ENCODE measurements around the gene IFT88.
"Not testable (repeated sequence)": the region's sequence is repeated elsewhere in the genome, so short reads cannot be mapped to it uniquely, and the experiment has no call there.

Gene IFT88

GRCh38 chr13:20667857-20668437, 101.0 kb downstream of the IFT88 start:
- H3K27me3 ChIP-seq (ENCODE audit: insufficient read depth, low read length), result no peaks in the 10 kb centered on the region
- no peak overlapping the region for H3K27ac ChIP-seq (ENCODE audit: low read depth, low read length)
- H3K4me3 ChIP-seq (ENCODE audit: low read depth, low read length), result no peak overlapping the region
- no peaks in the 10 kb centered on the region for H3K79me2 ChIP-seq (ENCODE audit: control insufficient read depth, insufficient read depth, low read length, unreplicated experiment)
- no peak overlapping the region for H2AFZ ChIP-seq (ENCODE audit: low read length, unreplicated experiment)
- H3K4me1 ChIP-seq (ENCODE audit: control insufficient read depth, insufficient read depth, low read length, unreplicated experiment), result no peaks in the 10 kb centered on the region
- no peaks in the 10 kb centered on the region for H3K36me3 ChIP-seq (ENCODE audit: insufficient read depth, low read length)

- Histone ChIP-seq H3K36me3 (ENCODE audit: insufficient read depth, low read length) (no peaks in the 10 kb centered on the region), H3K27ac (ENCODE audit: low read depth, low read length) (no peak overlapping the region), H3K4me1 (ENCODE audit: control insufficient read depth, insufficient read depth, low read length, unreplicated experiment) (no peaks in the 10 kb centered on the region), H2AFZ (ENCODE audit: low read length, unreplicated experiment) (no peak overlapping the region), H3K4me3 (ENCODE audit: low read depth, low read length) (no peak overlapping the region), H3K79me2 (ENCODE audit: control insufficient read depth, insufficient read depth, low read length, unreplicated experiment) (no peaks in the 10 kb centered on the region), H3K27me3 (ENCODE audit: insufficient read depth, low read length) (no peaks in the 10 kb centered on the region)
Observed at GRCh38 chr13:20669162-20669561, 102.2 kb downstream of the IFT88 start.

- H3K79me2 ChIP-seq (ENCODE audit: control insufficient read depth, insufficient read depth, low read length, unreplicated experiment), result no peaks in the 10 kb centered on the region
- no peaks in the 10 kb centered on the region for H3K4me1 ChIP-seq (ENCODE audit: control insufficient read depth, insufficient read depth, low read length, unreplicated experiment)
- no peak overlapping the region for H3K4me3 ChIP-seq (ENCODE audit: low read depth, low read length)
- H3K36me3 ChIP-seq (ENCODE audit: insufficient read depth, low read length), result no peaks in the 10 kb centered on the region
- H2AFZ ChIP-seq (ENCODE audit: low read length, unreplicated experiment), result no peak overlapping the region
- H3K27me3 ChIP-seq (ENCODE audit: insufficient read depth, low read length), result no peaks in the 10 kb centered on the region
- H3K27ac ChIP-seq (ENCODE audit: low read depth, low read length), result no peak overlapping the region
Observed at GRCh38 chr13:20671789-20672188, 104.8 kb downstream of the IFT88 start.

GRCh38 chr13:20672772-20673171, 105.8 kb downstream of the IFT88 start:
- Histone ChIP-seq H2AFZ (ENCODE audit: low read length, unreplicated experiment) (no peak overlapping the region), H3K27ac (ENCODE audit: low read depth, low read length) (no peak overlapping the region), H3K4me1 (ENCODE audit: control insufficient read depth, insufficient read depth, low read length, unreplicated experiment) (no peaks in the 10 kb centered on the region), H3K79me2 (ENCODE audit: control insufficient read depth, insufficient read depth, low read length, unreplicated experiment) (no peaks in the 10 kb centered on the region), H3K4me3 (ENCODE audit: low read depth, low read length) (no peak overlapping the region), H3K36me3 (ENCODE audit: insufficient read depth, low read length) (no peaks in the 10 kb centered on the region), H3K27me3 (ENCODE audit: insufficient read depth, low read length) (no peaks in the 10 kb centered on the region)

- no peak overlapping the region for H3K4me3 ChIP-seq (ENCODE audit: low read depth, low read length)
- no peak overlapping the region for H3K27ac ChIP-seq (ENCODE audit: low read depth, low read length)
Observed at GRCh38 chr13:20673715-20674114, 106.8 kb downstream of the IFT88 start.

GRCh38 chr13:20676213-20676612, 109.3 kb downstream of the IFT88 start:
- no peak overlapping the region for H3K4me3 ChIP-seq (ENCODE audit: low read depth, low read length)
- H3K27me3 ChIP-seq (ENCODE audit: insufficient read depth, low read length), result no peaks in the 10 kb centered on the region
- H2AFZ ChIP-seq (ENCODE audit: low read length, unreplicated experiment), result no peak overlapping the region
- no peak overlapping the region for H3K27ac ChIP-seq (ENCODE audit: low read depth, low read length)
- no peaks in the 10 kb centered on the region for H3K36me3 ChIP-seq (ENCODE audit: insufficient read depth, low read length)
- H3K79me2 ChIP-seq (ENCODE audit: control insufficient read depth, insufficient read depth, low read length, unreplicated experiment), result no peaks in the 10 kb centered on the region
- peaks cover 2% of the 10 kb centered on the region for H3K4me1 ChIP-seq (ENCODE audit: control insufficient read depth, insufficient read depth, low read length, unreplicated experiment)

More at GRCh38 chr13:20673715-20674114, 106.8 kb downstream of the IFT88 start:
- no peaks in the 10 kb centered on the region for H3K79me2 ChIP-seq (ENCODE audit: control insufficient read depth, insufficient read depth, low read length, unreplicated experiment)
- H3K27me3 ChIP-seq (ENCODE audit: insufficient read depth, low read length), result no peaks in the 10 kb centered on the region
- no peaks in the 10 kb centered on the region for H3K4me1 ChIP-seq (ENCODE audit: control insufficient read depth, insufficient read depth, low read length, unreplicated experiment)
- no peak overlapping the region for H2AFZ ChIP-seq (ENCODE audit: low read length, unreplicated experiment)
- no peaks in the 10 kb centered on the region for H3K36me3 ChIP-seq (ENCODE audit: insufficient read depth, low read length)

GRCh38 chr13:20678606-20679005, 111.6 kb downstream of the IFT88 start:
- H3K4me3 ChIP-seq (ENCODE audit: low read depth, low read length); H3K79me2 ChIP-seq (ENCODE audit: control insufficient read depth, insufficient read depth, low read length, unreplicated experiment); H3K36me3 ChIP-seq (ENCODE audit: insufficient read depth, low read length); H3K27ac ChIP-seq (ENCODE audit: low read depth, low read length); H3K27me3 ChIP-seq (ENCODE audit: insufficient read depth, low read length); H2AFZ ChIP-seq (ENCODE audit: low read length, unreplicated experiment): not testable (repeated sequence)
- peaks cover 12% of the 10 kb centered on the region for H3K4me1 ChIP-seq (ENCODE audit: control insufficient read depth, insufficient read depth, low read length, unreplicated experiment)

GRCh38 chr13:20679879-20680278, 112.9 kb downstream of the IFT88 start:
- no peaks in the 10 kb centered on the region for H3K27me3 ChIP-seq (ENCODE audit: insufficient read depth, low read length)
- peaks cover 15% of the 10 kb centered on the region for H3K4me1 ChIP-seq (ENCODE audit: control insufficient read depth, insufficient read depth, low read length, unreplicated experiment)
- no peak overlapping the region for H3K4me3 ChIP-seq (ENCODE audit: low read depth, low read length)
- H3K27ac ChIP-seq (ENCODE audit: low read depth, low read length), result no peak overlapping the region
- no peak overlapping the region for H2AFZ ChIP-seq (ENCODE audit: low read length, unreplicated experiment)
- H3K79me2 ChIP-seq (ENCODE audit: control insufficient read depth, insufficient read depth, low read length, unreplicated experiment), result no peaks in the 10 kb centered on the region
- H3K36me3 ChIP-seq (ENCODE audit: insufficient read depth, low read length), result no peaks in the 10 kb centered on the region

GRCh38 chr13:20680416-20681080, 113.6 kb downstream of the IFT88 start:
- Histone ChIP-seq H3K27ac (ENCODE audit: low read depth, low read length) (no peak overlapping the region), H2AFZ (ENCODE audit: low read length, unreplicated experiment) (no peak overlapping the region), H3K79me2 (ENCODE audit: control insufficient read depth, insufficient read depth, low read length, unreplicated experiment) (no peaks in the 10 kb centered on the region), H3K36me3 (ENCODE audit: insufficient read depth, low read length) (no peaks in the 10 kb centered on the region), H3K4me3 (ENCODE audit: low read depth, low read length) (no peak overlapping the region), H3K4me1 (ENCODE audit: control insufficient read depth, insufficient read depth, low read length, unreplicated experiment) (peaks cover 18% of the 10 kb centered on the region), H3K27me3 (ENCODE audit: insufficient read depth, low read length) (no peaks in the 10 kb centered on the region)

- peak overlapping the region; percentile 16; the same call in 1 of the 2 replicates for H3K4me3 ChIP-seq (ENCODE audit: low read depth, low read length)
- H3K27ac ChIP-seq (ENCODE audit: low read depth, low read length); H2AFZ ChIP-seq (ENCODE audit: low read length, unreplicated experiment); H3K79me2 ChIP-seq (ENCODE audit: control insufficient read depth, insufficient read depth, low read length, unreplicated experiment); H3K27me3 ChIP-seq (ENCODE audit: insufficient read depth, low read length); H3K36me3 ChIP-seq (ENCODE audit: insufficient read depth, low read length): not testable (repeated sequence)
- H3K4me1 ChIP-seq (ENCODE audit: control insufficient read depth, insufficient read depth, low read length, unreplicated experiment), result peaks cover 18% of the 10 kb centered on the region
Observed at GRCh38 chr13:20681481-20681880, 114.5 kb downstream of the IFT88 start.

- no peak overlapping the region for H3K4me3 ChIP-seq (ENCODE audit: low read depth, low read length)
- H3K36me3 ChIP-seq (ENCODE audit: insufficient read depth, low read length), result no peaks in the 10 kb centered on the region
- H3K4me1 ChIP-seq (ENCODE audit: control insufficient read depth, insufficient read depth, low read length, unreplicated experiment), result peaks cover 18% of the 10 kb centered on the region
- H3K79me2 ChIP-seq (ENCODE audit: control insufficient read depth, insufficient read depth, low read length, unreplicated experiment), result no peaks in the 10 kb centered on the region
- no peaks in the 10 kb centered on the region for H3K27me3 ChIP-seq (ENCODE audit: insufficient read depth, low read length)
- H3K27ac ChIP-seq (ENCODE audit: low read depth, low read length), result no peak overlapping the region
- no peak overlapping the region for H2AFZ ChIP-seq (ENCODE audit: low read length, unreplicated experiment)
Observed at GRCh38 chr13:20682061-20682460, 115.1 kb downstream of the IFT88 start.
